GM23338 (cell line): ENCODE results near the gene GHRHR. TPM values are rescaled to one million over a fixed set of nuclear protein-coding genes. Genes with fewer than 3 reads are reported as not detected.

Source experiments
- ATAC-seq: fragments of 200-7000 bp; cut with Tn5 transposase; 3 replicates; pipeline ENCODE4 v1.9.1; 2020
- DNase-seq: peaks from one replicate; pipeline ENCODE4 v3.0.0-alpha.2; 2015; ENCODE audit warnings: low spot score
- H2AFZ ChIP-seq: fragments of 200-600 bp; sonication (generic); 2 replicates; pipeline ENCODE4 v1.8.0; 2016; ENCODE audit warnings: antibody characterized with exemption, mild to moderate bottlenecking, moderate library complexity
- H3F3A ChIP-seq: fragments of 200-600 bp; sonication (generic); replicated peaks from 2 replicates; pipeline ENCODE4 v1.8.0; 2017; ENCODE audit warnings: antibody characterized with exemption, mixed run types, low read depth
- H3K27ac ChIP-seq: fragments of 200-600 bp; sonication (generic); 2 replicates; pipeline ENCODE4 v1.6.1; 2016; ENCODE audit warnings: low read depth
- H3K27me3 ChIP-seq: fragments of 200-600 bp; sonication (generic); 2 replicates; pipeline ENCODE4 v1.8.0; 2016; ENCODE audit warnings: mild to moderate bottlenecking, mixed run types, moderate library complexity; ENCODE audit not compliant: insufficient read depth
- H3K36me3 ChIP-seq: fragments of 200-600 bp; sonication (generic); 2 replicates; pipeline ENCODE4 v1.8.0; 2016; ENCODE audit warnings: mild to moderate bottlenecking; ENCODE audit not compliant: insufficient read depth
- H3K4me1 ChIP-seq: fragments of 200-600 bp; sonication (generic); 2 replicates; pipeline ENCODE4 v1.8.0; 2016; ENCODE audit warnings: mild to moderate bottlenecking, moderate library complexity; ENCODE audit not compliant: insufficient read depth
- H3K4me2 ChIP-seq: fragments of 200-600 bp; sonication (generic); 2 replicates; pipeline ENCODE4 v1.7.1; 2017; ENCODE audit warnings: mixed run types
- H3K4me3 ChIP-seq: fragments of 200-600 bp; sonication (generic); 2 replicates; pipeline ENCODE4 v1.6.1; 2016; ENCODE audit warnings: mixed run types
- H3K79me2 ChIP-seq: fragments of 200-600 bp; sonication (generic); replicated peaks from 2 replicates; pipeline ENCODE4 v1.8.0; 2017; ENCODE audit warnings: mild to moderate bottlenecking; ENCODE audit not compliant: insufficient read depth
- H3K9me2 ChIP-seq: fragments of 200-600 bp; sonication (generic); 2 replicates; pipeline ENCODE4 v1.8.0; 2017; ENCODE audit not compliant: insufficient read depth
- H4K20me1 ChIP-seq: fragments of 200-600 bp; sonication (generic); replicated peaks from 2 replicates; pipeline ENCODE4 v1.8.0; 2017; ENCODE audit warnings: mild to moderate bottlenecking; ENCODE audit not compliant: insufficient read depth
- H3K27ac Mint-ChIP-seq: 2 replicates; pipeline ENCODE4 v1.8.0; 2020; ENCODE audit warnings: inconsistent platforms, mild to moderate bottlenecking, moderate library complexity, mixed read lengths
- H3K27me3 Mint-ChIP-seq: 3 replicates; pipeline ENCODE4 v1.8.0; 2022; ENCODE audit warnings: low read depth, mild to moderate bottlenecking, moderate library complexity, mixed read lengths, inconsistent platforms; ENCODE audit not compliant: insufficient read depth, poor library complexity
- H3K36me3 Mint-ChIP-seq: 3 replicates; pipeline ENCODE4 v1.8.0; 2021; ENCODE audit warnings: low read depth, mild to moderate bottlenecking, inconsistent platforms, moderate library complexity, mixed read lengths
- H3K4me1 Mint-ChIP-seq: 3 replicates; pipeline ENCODE4 v1.8.0; 2020; ENCODE audit warnings: mild to moderate bottlenecking, inconsistent platforms, mixed read lengths
- H3K4me3 Mint-ChIP-seq: 3 replicates; pipeline ENCODE4 v1.8.0; 2021; ENCODE audit warnings: moderate library complexity, mild to moderate bottlenecking, inconsistent platforms, mixed read lengths
- H3K9me3 Mint-ChIP-seq: 3 replicates; pipeline ENCODE4 v1.8.0; 2020; ENCODE audit warnings: moderate library complexity, mild to moderate bottlenecking, inconsistent platforms, mixed read lengths
- CREB1 ChIP-seq: fragments of 250-450 bp; sonication (Bioruptor Pico); IDR thresholded peaks from 2 replicates; pipeline ENCODE4 v1.5.0; 2020; ENCODE audit warnings: low read depth, mild to moderate bottlenecking, moderate library complexity
- CTCF ChIP-seq, 2 experiments: fragments of 200-600 bp in 1 of 2; sonication (generic) in 1 of 2; conservative IDR thresholded peaks; 2 replicates each; pipeline versions ENCODE4 v1.5.1 to v1.6.1; 2016 to 2017; ENCODE audit warnings: antibody characterized with exemption in 2 of 2, low read depth in 2 of 2, mild to moderate bottlenecking in 2 of 2, moderate library complexity in 1 of 2
- ETS1 ChIP-seq: IDR thresholded peaks from 2 replicates; pipeline ENCODE4 v1.6.1; 2016; ENCODE audit warnings: antibody characterized with exemption
- EZH2 ChIP-seq: fragments of 200-600 bp; sonication (generic); IDR thresholded peaks from one replicate; pipeline ENCODE4 v1.8.0; 2017; ENCODE audit warnings: antibody characterized with exemption, mild to moderate bottlenecking, low read depth; ENCODE audit not compliant: unreplicated experiment
- EZH2phosphoT487 ChIP-seq: fragments of 200-600 bp; sonication (generic); IDR thresholded peaks from one replicate; pipeline ENCODE4 v1.8.1; 2018; ENCODE audit warnings: antibody characterized with exemption; ENCODE audit not compliant: unreplicated experiment
- JUNB ChIP-seq: IDR thresholded peaks from one replicate; pipeline ENCODE4 v1.6.1; 2016; ENCODE audit warnings: antibody characterized with exemption; ENCODE audit not compliant: unreplicated experiment
- NANOG ChIP-seq: IDR thresholded peaks from 2 replicates; pipeline ENCODE4 v1.6.1; 2016; ENCODE audit warnings: antibody characterized with exemption, borderline replicate concordance
- POLR2AphosphoS5 ChIP-seq: IDR thresholded peaks from 2 replicates; pipeline ENCODE4 v1.6.1; 2016; ENCODE audit warnings: antibody characterized with exemption, low read depth
- REST ChIP-seq: IDR thresholded peaks from one replicate; pipeline ENCODE4 v1.6.1; 2018; ENCODE audit warnings: antibody characterized with exemption; ENCODE audit not compliant: unreplicated experiment
- STAT1 ChIP-seq: IDR thresholded peaks from one replicate; pipeline ENCODE4 v1.6.1; 2016; ENCODE audit warnings: antibody characterized with exemption; ENCODE audit not compliant: unreplicated experiment
- ZNF114 ChIP-seq: fragments of 250-450 bp; sonication (Bioruptor Pico); IDR thresholded peaks from 2 replicates; pipeline ENCODE4 v1.5.0; 2020; ENCODE audit warnings: mild to moderate bottlenecking, moderate library complexity
- ZNF331 ChIP-seq: fragments of 250-450 bp; sonication (Bioruptor Pico); IDR thresholded peaks from 2 replicates; pipeline ENCODE4 v1.5.0; 2020; ENCODE audit warnings: low read depth, mild to moderate bottlenecking, moderate library complexity
- ZNF462 ChIP-seq: fragments of 250-450 bp; sonication (Bioruptor Pico); IDR thresholded peaks from 2 replicates; pipeline ENCODE4 v1.5.0; 2020; ENCODE audit warnings: mild to moderate bottlenecking, moderate library complexity
- polyA plus RNA-seq: library from polyadenylated mRNA; unstranded; fragments of >200 nt; fragmentation: Nextera tagmentation; extraction: Ambion mirVana; gene quantifications from 2 replicates; pipeline ENCODE4 v1.2.1, GENCODE V29; 2016
- total RNA-seq: library from RNA; depleted of rRNA; stranded (reverse); fragments of >200 nt; shearing (Covaris generic); gene quantifications from 2 replicates; pipeline ENCODE4 v1.2.3, GENCODE V29; 2014

Gene GHRHR
- total and polyA plus RNA-seq, 2 experiments from 2014 or later, result 2.2 TPM; not detected in 1

- TF ChIP-seq CTCF (conservative IDR thresholded peaks at IDR 0.05; ENCODE audit: low read depth in 2 of 2), result no peak
Observed at GRCh38 chr7:30915751-30916150, 48.0 kb upstream of the GHRHR start (continued).

- ATAC-seq, result no peak
- Histone ChIP-seq H3F3A (no peaks in the 10 kb centered on the region), H3K9me2 (no peaks in the 10 kb centered on the region), H3K4me2 (no peak overlapping the region), H3K27ac (no peak overlapping the region), H4K20me1 (no peaks in the 10 kb centered on the region), H3K27me3 (no peaks in the 10 kb centered on the region), H3K4me1 (no peaks in the 10 kb centered on the region), H3K4me3 (no peak overlapping the region), H2AFZ (no peak overlapping the region), H3K36me3 (no peaks in the 10 kb centered on the region), H3K79me2 (no peaks in the 10 kb centered on the region)
- Mint-ChIP-seq H3K4me3 (no peak overlapping the region), H3K27me3 (peaks cover 12% of the 10 kb centered on the region), H3K4me1 (peaks cover 31% of the 10 kb centered on the region), H3K36me3 (no peaks in the 10 kb centered on the region), H3K27ac (no peak overlapping the region), H3K9me3 (no peaks in the 10 kb centered on the region)
- no peak for DNase-seq
- TF ChIP-seq CREB1 (CRISPR knock-in tag) (no peak), JUNB (no peak), ETS1 (no peak), ZNF331 (CRISPR knock-in tag) (no peak), STAT1 (no peak), EZH2 (no peak), POLR2AphosphoS5 (no peak), ZNF462 (CRISPR knock-in tag) (no peak), REST (no peak), ZNF114 (CRISPR knock-in tag) (no peak), EZH2phosphoT487 (no peak), NANOG (no peak)
Observed at GRCh38 chr7:30916255-30916654, 47.5 kb upstream of the GHRHR start.
